Vagina (tissue), 2 donors: ENCODE results near the gene PI4KB. TPM values are rescaled to one million over a fixed set of nuclear protein-coding genes. Genes with fewer than 3 reads are reported as not detected.

Source experiments
- DNase-seq, 2 donors: peaks; one replicate each; pipeline ENCODE4 v3.0.0-alpha.2; 2017; ENCODE audit errors: extremely low spot score in 2 of 2
- H3K27ac ChIP-seq: fragments of 200-600 bp; sonication (generic); one replicate; pipeline ENCODE4 v1.5.1; 2019
- H3K27me3 ChIP-seq: fragments of 200-600 bp; sonication (generic); one replicate; pipeline ENCODE4 v1.5.1; 2019
- H3K36me3 ChIP-seq, 2 donors: fragments of 200-600 bp; sonication (generic); one replicate each; pipeline ENCODE4 v1.5.1; 2017 to 2019
- H3K4me1 ChIP-seq: fragments of 200-600 bp; sonication (generic); one replicate; pipeline ENCODE4 v1.5.1; 2019
- H3K4me3 ChIP-seq, 2 donors: fragments of 200-600 bp; sonication (generic); 1 replicate in 1 of 2; 2 replicates in 1 of 2; pipeline ENCODE4 v1.5.1; 2016 to 2019
- H3K9me3 ChIP-seq: fragments of 200-600 bp; sonication (generic); one replicate; pipeline ENCODE4 v1.5.1; 2019
- CTCF ChIP-seq, 3 experiments: fragments of 450-650 bp in 2 of 3; fragments of 200-600 bp in 1 of 3; sonication (generic) in 1 of 3; IDR thresholded peaks; one replicate each; pipeline ENCODE4 v1.5.1; 2017 to 2019; ENCODE audit warnings: antibody characterized with exemption in 3 of 3, mild to moderate bottlenecking in 2 of 3, moderate library complexity in 2 of 3
- POLR2A ChIP-seq, 2 donors: fragments of 450-650 bp; IDR thresholded peaks; one replicate each; pipeline ENCODE4 v1.6.1; 2017; ENCODE audit warnings: antibody characterized with exemption in 2 of 2, mild to moderate bottlenecking in 2 of 2, moderate library complexity in 2 of 2
- POLR2AphosphoS5 ChIP-seq, 2 donors: sonication (generic); formaldehyde crosslinking; IDR thresholded peaks; one replicate each; pipeline ENCODE4 v1.9.0; 2017; ENCODE audit warnings: antibody characterized with exemption in 2 of 2, mild to moderate bottlenecking in 2 of 2, low read depth in 1 of 2; ENCODE audit not compliant: insufficient read depth in 1 of 2
- intact Hi-C: fragments of 100-400 bp; cut with DNase I; formaldehyde crosslinking; loops from one replicate; pipeline ENCODE4 v1.15.1; 2023
- total RNA-seq: library from RNA; depleted of rRNA; stranded (reverse); fragments of >200 nt; gene quantifications from one replicate; pipeline ENCODE4 v1.2.3, GENCODE V29; 2016

Gene PI4KB
- total RNA-seq, 1 donor from 2014 or later: 69.0 TPM

GRCh38 chr1:151340870-151341754, 13.9 kb upstream of the PI4KB start:
- Histone ChIP-seq H3K27me3 (no peaks in the 10 kb centered on the region), H3K27ac (no peak overlapping the region), H3K36me3 (peaks cover 0 to 17% of the 10 kb centered on the region in 2 donors), H3K4me1 (peaks cover 7% of the 10 kb centered on the region), H3K4me3 (no peak overlapping the region), H3K9me3 (no peaks in the 10 kb centered on the region)
- DNase-seq: no peak
- intact Hi-C loops: loop anchor here (2.0 to 5.0 kb wide), 3 partner anchors 40 to 59 kb away; partner anchors contain the start of genes PSMB4 and ZNF687
- TF ChIP-seq POLR2A (IDR thresholded peaks at IDR 0.05): no peak
- TF ChIP-seq CTCF (IDR thresholded peaks at IDR 0.05): peak; percentile 56 to 77 (median 73)
- peak in 1 of 2 donors; percentile 79 for TF ChIP-seq POLR2AphosphoS5 (IDR thresholded peaks at IDR 0.05; ENCODE audit: insufficient read depth in 1 of 2, low read depth in 1 of 2)

- no peak for DNase-seq
- TF ChIP-seq POLR2A (IDR thresholded peaks at IDR 0.05) (no peak), POLR2AphosphoS5 (IDR thresholded peaks at IDR 0.05; ENCODE audit: insufficient read depth in 1 of 2, low read depth in 1 of 2) (no peak), CTCF (IDR thresholded peaks at IDR 0.05) (no peak)
These were observed 9.3 kb upstream of the PI4KB start for GRCh38 chr1:151336556-151336955.

GRCh38 chr1:151334822-151335221, 7.6 kb upstream of the PI4KB start:
- intact Hi-C loops: no loop called here
- Histone ChIP-seq H3K4me3 (no peak overlapping the region), H3K4me1 (no peaks in the 10 kb centered on the region), H3K27ac (no peak overlapping the region), H3K9me3 (no peaks in the 10 kb centered on the region), H3K27me3 (no peaks in the 10 kb centered on the region), H3K36me3 (no peaks in the 10 kb centered on the region)
- DNase-seq: no peak
- TF ChIP-seq POLR2A (IDR thresholded peaks at IDR 0.05) (no peak), CTCF (IDR thresholded peaks at IDR 0.05) (no peak), POLR2AphosphoS5 (IDR thresholded peaks at IDR 0.05; ENCODE audit: insufficient read depth in 1 of 2, low read depth in 1 of 2) (no peak)

More at GRCh38 chr1:151336556-151336955, 9.3 kb upstream of the PI4KB start:
- Histone ChIP-seq H3K9me3 (no peaks in the 10 kb centered on the region), H3K36me3 (no peaks in the 10 kb centered on the region), H3K27me3 (no peaks in the 10 kb centered on the region), H3K27ac (no peak overlapping the region), H3K4me3 (no peak overlapping the region), H3K4me1 (no peaks in the 10 kb centered on the region)
- intact Hi-C loops: no loop called here

- Histone ChIP-seq H3K9me3 (no peaks in the 10 kb centered on the region), H3K27ac (peak overlapping the region; percentile 92), H3K36me3 (peaks cover 0 to 18% of the 10 kb centered on the region in 2 donors), H3K4me1 (peaks cover 40% of the 10 kb centered on the region), H3K27me3 (no peaks in the 10 kb centered on the region), H3K4me3 (peak overlapping the region; percentile 62 to 86)
- DNase-seq: no peak
- peak in 1 of 2 donors; percentile 2 for TF ChIP-seq POLR2AphosphoS5 (IDR thresholded peaks at IDR 0.05; ENCODE audit: insufficient read depth in 1 of 2, low read depth in 1 of 2)
- TF ChIP-seq POLR2A (IDR thresholded peaks at IDR 0.05): no peak
- intact Hi-C loops: loop anchor here (1.0 kb wide), 1 partner anchor 46 kb away; the partner anchor contains the start of gene ZNF687
These were observed 873 bp upstream of the PI4KB start for GRCh38 chr1:151327903-151328674.

GRCh38 chr1:151326619-151327222, 495 bp downstream of the PI4KB start:
- Histone ChIP-seq H3K4me1 (peaks cover 50% of the 10 kb centered on the region), H3K9me3 (no peaks in the 10 kb centered on the region), H3K27me3 (no peaks in the 10 kb centered on the region), H3K27ac (peak overlapping the region; percentile 92), H3K4me3 (peak overlapping the region; percentile 62 to 86), H3K36me3 (peaks cover 0 to 31% of the 10 kb centered on the region in 2 donors)
- intact Hi-C loops: loop anchor here (1.0 kb wide), 1 partner anchor 44 kb away; the partner anchor contains the start of gene ZNF687
- DNase-seq: no peak
- TF ChIP-seq POLR2AphosphoS5 (IDR thresholded peaks at IDR 0.05; ENCODE audit: insufficient read depth in 1 of 2, low read depth in 1 of 2) (no peak), POLR2A (IDR thresholded peaks at IDR 0.05) (no peak), CTCF (IDR thresholded peaks at IDR 0.05) (no peak)
